H1 (cell line): ENCODE results near the gene MSH5. TPM values are rescaled to one million over a fixed set of nuclear protein-coding genes. Genes with fewer than 3 reads are reported as not detected.

ENCODE experiments used
- CTCF ChIA-PET: fragments of 300-600 bp; sonication (Branson Sonifier 250); formaldehyde crosslinking; loops from one replicate; lab custom pipeline; 2021; ENCODE audit not compliant: partially characterized antibody; lab: Charles Lee
- POLR2A ChIA-PET: fragments of 300-600 bp; sonication (Branson Sonifier 250); formaldehyde crosslinking; loops from one replicate; lab custom pipeline; 2021; ENCODE audit warnings: inconsistent platforms; ENCODE audit not compliant: partially characterized antibody; lab: Charles Lee
- DNase-seq, 2 experiments: peaks; one replicate each; pipeline versions ENCODE4 v3.0.0 to v3.0.0-alpha.2; 2010 to 2022; ENCODE audit warnings: low spot score in 2 of 2, low read depth in 1 of 2, mixed read lengths in 1 of 2
- FAIRE-seq: peaks from 2 replicates; lab custom pipeline; 2011; peaks lifted over from hg19 to GRCh38; lab: Jason Lieb, UNC
- H2AFZ ChIP-seq: 2 replicates; pipeline ENCODE4 v1.8.1; 2012; ENCODE audit warnings: low read length, inconsistent platforms
- H2AK5ac ChIP-seq: 2 replicates; pipeline ENCODE4 v1.6.1; 2013; ENCODE audit warnings: low read depth, low read length
- H2BK120ac ChIP-seq: replicated peaks from 2 replicates; pipeline ENCODE3; 2013; ENCODE audit warnings: low read depth, low read length, inconsistent platforms
- H2BK12ac ChIP-seq: 2 replicates; pipeline ENCODE4 v1.6.1; 2013; ENCODE audit warnings: low read depth, low read length
- H2BK15ac ChIP-seq: 2 replicates; pipeline ENCODE4 v1.6.1; 2013; ENCODE audit warnings: low read length
- H2BK20ac ChIP-seq: 2 replicates; pipeline ENCODE4 v1.6.1; 2013; ENCODE audit warnings: low read length
- H2BK5ac ChIP-seq: 2 replicates; pipeline ENCODE4 v1.6.1; 2013; ENCODE audit warnings: low read depth, low read length
- H3K14ac ChIP-seq: 2 replicates; pipeline ENCODE4 v1.6.1; 2013; ENCODE audit warnings: inconsistent platforms; ENCODE audit not compliant: insufficient read length
- H3K18ac ChIP-seq: 2 replicates; pipeline ENCODE4 v1.6.1; 2013; ENCODE audit warnings: low read length; ENCODE audit errors: extremely low read depth
- H3K23ac ChIP-seq: 2 replicates; pipeline ENCODE4 v1.6.1; 2013; ENCODE audit warnings: inconsistent platforms; ENCODE audit not compliant: insufficient read length
- H3K23me2 ChIP-seq: 2 replicates; pipeline ENCODE4 v1.6.1; 2013; ENCODE audit warnings: low read depth, low read length
- H3K27ac ChIP-seq: 2 replicates; pipeline ENCODE4 v1.6.1; 2011; ENCODE audit warnings: low read depth, low read length, inconsistent platforms
- H3K27me3 ChIP-seq, 4 experiments: replicated peaks in 1 of 4; 1 replicate in 1 of 4; 2 replicates in 3 of 4; pipeline versions ENCODE4 v1.6.1 to v1.8.1; 2011 to 2013; ENCODE audit warnings: low read length in 3 of 4, mild to moderate bottlenecking in 3 of 4, inconsistent platforms in 2 of 4, mixed read lengths in 2 of 4, moderate library complexity in 1 of 4; ENCODE audit not compliant: control insufficient read depth in 3 of 4, insufficient read depth in 3 of 4; ENCODE audit errors: extremely low read depth in 1 of 4
- H3K36me3 ChIP-seq, 4 experiments: 2 replicates each; pipeline versions ENCODE4 v1.6.1 to v1.8.1; 2011 to 2013; ENCODE audit warnings: mild to moderate bottlenecking in 4 of 4, low read length in 3 of 4, moderate library complexity in 2 of 4, control low read depth in 1 of 4, inconsistent platforms in 1 of 4; ENCODE audit not compliant: insufficient read depth in 4 of 4, control insufficient read depth in 2 of 4
- H3K4ac ChIP-seq: replicated peaks from 2 replicates; pipeline ENCODE3; 2013; ENCODE audit warnings: low read length, low read depth, mixed read lengths, inconsistent platforms; ENCODE audit not compliant: insufficient read length
- H3K4me1 ChIP-seq, 4 experiments: replicated peaks in 1 of 4; 1 replicate in 1 of 4; 2 replicates in 3 of 4; pipeline versions ENCODE4 v1.6.1 to v1.8.1; 2011 to 2013; ENCODE audit warnings: low read length in 3 of 4, inconsistent platforms in 2 of 4, mixed read lengths in 1 of 4; ENCODE audit not compliant: insufficient read depth in 4 of 4, control insufficient read depth in 3 of 4
- H3K4me2 ChIP-seq, 2 experiments: 2 replicates each; pipeline versions ENCODE4 v1.6.1 to v1.8.1; 2011 to 2013; ENCODE audit warnings: low read depth in 2 of 2, low read length in 2 of 2, control low read depth in 1 of 2, inconsistent platforms in 1 of 2, mild to moderate bottlenecking in 1 of 2; ENCODE audit not compliant: insufficient read depth in 1 of 2
- H3K4me3 ChIP-seq, 4 experiments: fragments of 200-600, 300-600 bp in 1 of 4; sonication (generic), shearing (Covaris generic), sonication (Bioruptor Twin) in 1 of 4; 2 replicates each; pipeline versions ENCODE4 v1.5.1 to v1.8.1; 2011 to 2016; ENCODE audit warnings: low read length in 4 of 4, low read depth in 3 of 4, control low read depth in 2 of 4, inconsistent platforms in 2 of 4, mild to moderate bottlenecking in 2 of 4, mixed read lengths in 1 of 4, moderate library complexity in 1 of 4; ENCODE audit not compliant: insufficient read depth in 2 of 4; ENCODE audit errors: extremely low read depth in 1 of 4
- H3K56ac ChIP-seq: replicated peaks from 2 replicates; pipeline ENCODE3; 2013; ENCODE audit warnings: low read depth, mild to moderate bottlenecking, mixed read lengths, low read length, inconsistent platforms; ENCODE audit not compliant: insufficient read length
- H3K79me1 ChIP-seq: 2 replicates; pipeline ENCODE4 v1.6.1; 2013; ENCODE audit warnings: low read depth, low read length, control low read depth
- H3K79me2 ChIP-seq, 2 experiments: 2 replicates each; pipeline versions ENCODE4 v1.6.1 to v1.8.1; 2012 to 2013; ENCODE audit warnings: low read length in 2 of 2, mild to moderate bottlenecking in 2 of 2, inconsistent platforms in 1 of 2; ENCODE audit not compliant: insufficient read depth in 2 of 2, control insufficient read depth in 1 of 2
- H3K9ac ChIP-seq, 4 experiments: replicated peaks in 1 of 4; 1 replicate in 1 of 4; 2 replicates in 3 of 4; pipeline versions ENCODE4 v1.6.1 to v1.8.1; 2011 to 2013; ENCODE audit warnings: low read depth in 3 of 4, low read length in 3 of 4, control low read depth in 2 of 4, mild to moderate bottlenecking in 2 of 4, moderate library complexity in 2 of 4, inconsistent platforms in 1 of 4; ENCODE audit errors: extremely low read depth in 1 of 4
- H3K9me3 ChIP-seq, 2 experiments: 2 replicates each; pipeline versions ENCODE4 v1.6.1 to v1.8.1; 2012 to 2013; ENCODE audit warnings: mild to moderate bottlenecking in 2 of 2, moderate library complexity in 2 of 2, control low read depth in 1 of 2, inconsistent platforms in 1 of 2, low read depth in 1 of 2, low read length in 1 of 2, mixed read lengths in 1 of 2; ENCODE audit not compliant: insufficient read depth in 2 of 2
- H4K20me1 ChIP-seq, 2 experiments: replicated peaks in 1 of 2; 2 replicates each; pipeline versions ENCODE3 to v1.8.1; 2011 to 2013; ENCODE audit warnings: inconsistent platforms in 2 of 2, low read length in 2 of 2, mild to moderate bottlenecking in 1 of 2; ENCODE audit not compliant: insufficient read depth in 2 of 2, control insufficient read depth in 1 of 2
- H4K5ac ChIP-seq: 2 replicates; pipeline ENCODE4 v1.6.1; 2013; ENCODE audit warnings: low read length, low read depth, mixed read lengths, inconsistent platforms; ENCODE audit not compliant: insufficient read length
- H4K8ac ChIP-seq: 2 replicates; pipeline ENCODE4 v1.8.0; 2013; ENCODE audit warnings: mild to moderate bottlenecking, moderate library complexity, low read length, inconsistent platforms; ENCODE audit not compliant: insufficient read depth; ENCODE audit errors: extremely low read depth
- H4K91ac ChIP-seq: replicated peaks from 2 replicates; pipeline ENCODE3; 2013; ENCODE audit warnings: low read length, mixed read lengths, inconsistent platforms; ENCODE audit not compliant: insufficient read length
- BRCA1 ChIP-seq: IDR thresholded peaks from 2 replicates; pipeline ENCODE4 v1.6.1; 2012; ENCODE audit warnings: low read depth, low read length, improper control_type of control experiment
- FOSL1 ChIP-seq: IDR thresholded peaks from 2 replicates; pipeline ENCODE4 v1.6.1; 2011; ENCODE audit warnings: mild to moderate bottlenecking, low read depth, low read length, moderate library complexity; ENCODE audit not compliant: insufficient read depth
- HDAC2 ChIP-seq, 2 experiments: fragments of 300-600 bp in 1 of 2; sonication (generic) in 1 of 2; IDR thresholded peaks; 2 replicates each; pipeline ENCODE4 v1.6.1; 2011 to 2012; ENCODE audit warnings: low read depth in 2 of 2, low read length in 2 of 2, mild to moderate bottlenecking in 2 of 2, moderate library complexity in 2 of 2, borderline replicate concordance in 1 of 2, inconsistent platforms in 1 of 2
- KDM1A ChIP-seq: fragments of 200-600, 300-600 bp; sonication (generic); IDR thresholded peaks from 2 replicates; pipeline ENCODE4 v1.7.1; 2016; ENCODE audit warnings: mild to moderate bottlenecking, low read length, borderline replicate concordance
- MAFK ChIP-seq: IDR thresholded peaks from 2 replicates; pipeline ENCODE4 v1.6.1; 2012; ENCODE audit warnings: low read depth, mild to moderate bottlenecking, improper control_type of control experiment, low read length
- POLR2A ChIP-seq, 2 experiments: IDR thresholded peaks; 1 replicate in 1 of 2; 2 replicates in 1 of 2; pipeline ENCODE4 v1.6.1; 2011; ENCODE audit warnings: low read depth in 2 of 2, low read length in 2 of 2, mild to moderate bottlenecking in 2 of 2; ENCODE audit errors: control extremely low read depth in 1 of 2
- SAP30 ChIP-seq: fragments of 300-600 bp; sonication (generic); IDR thresholded peaks from 2 replicates; pipeline ENCODE4 v1.7.1; 2012; ENCODE audit warnings: low read length, moderate library complexity, mild to moderate bottlenecking, inconsistent platforms; ENCODE audit not compliant: insufficient read depth, insufficient replicate concordance
- SIX5 ChIP-seq: IDR thresholded peaks from 2 replicates; pipeline ENCODE4 v1.6.1; 2011; ENCODE audit warnings: mild to moderate bottlenecking, low read depth, low read length
- TCF12 ChIP-seq: IDR thresholded peaks from 2 replicates; pipeline ENCODE4 v1.6.1; 2011; ENCODE audit warnings: low read depth, mild to moderate bottlenecking, low read length
- WGBS, 2 experiments: shearing (Covaris generic) in 1 of 2; methylation state at CpG; one replicate each; pipeline versions ENCODE4 v1.1.6 to v1.1.7; 2013 to 2015; ENCODE audit warnings: low lambda C conversion rate in 2 of 2, mixed read lengths in 2 of 2, inconsistent platforms in 1 of 2, low coverage in 1 of 2, missing lambda C conversion rate in 1 of 2; ENCODE audit not compliant: insufficient replicate concordance in 2 of 2, insufficient coverage in 1 of 2, insufficient read length in 1 of 2; ENCODE audit errors: extremely low coverage in 1 of 2, missing lambda C conversion rate in 1 of 2; 5-methylcytosine and 5-hydroxymethylcytosine counted together
- polyA plus RNA-seq, 7 experiments: library from polyadenylated mRNA; depleted of rRNA in 3 of 7; stranded (reverse) in 5 of 7; unstranded in 2 of 7; fragments of >200 nt in 5 of 7; fragments of 200-250 nt in 2 of 7; gene quantifications; 1 replicate in 5 of 7; 2 replicates in 1 of 7; 4 replicates in 1 of 7; pipeline versions ENCODE4 v1.2.1 to v1.2.3, GENCODE V29; 2011 to 2013; ENCODE audit warnings: missing spikeins in 2 of 7, mixed read lengths in 2 of 7
- total RNA-seq: library from RNA; stranded (reverse); fragmentation: NEBNext Ultra II Directional; extraction: Animal tissue kit (Norgen Biotek cat#: 25700); gene quantifications from 2 replicates; pipeline ENCODE4 v1.2.1, GENCODE V29; 2021

MSH5 gene
- total and polyA plus RNA-seq, 2 of the 8 experiments (the other 6 are each of a cell fraction or from before 2014, with no cell fraction given) = 25.3 to 26.5 TPM

- H2BK15ac ChIP-seq = peak within 1 kb of the TSS; percentile 61; the same call in 1 of the 2 replicates
- peaks cover 8 to 37% (median 31%) of the 10 kb centered on the region in 4 experiments for H3K36me3 ChIP-seq
- H4K8ac ChIP-seq = peak within 1 kb of the TSS; percentile 86
- ChIA-PET POLR2A (interaction anchor here (0.5 to 4.2 kb wide), 30 partner anchors 8 to 427 kb away, joined by 3 to 57 read pairs (median 6); partner anchors contain the start of genes ABHD16A, ATP6V1G2, BAG6 and C6orf47), CTCF (interaction anchor here (0.5 to 8.9 kb wide), 30 partner anchors 8 to 190 kb away, joined by 3 to 89 read pairs (median 4); partner anchors contain the start of genes ABHD16A, C6orf47, LSM2 and LY6G6D)
- WGBS, 2 experiments = 61% methylated on average over 27 of the region's 36 CpGs; no CpG with 5 or more reads in 1 of the 2 experiments
- peak within 1 kb of the TSS; percentile 52 for H3K18ac ChIP-seq
- H3K4me3 ChIP-seq = peak within 1 kb of the TSS; percentile 56 to 91 (median 83)
- peaks cover 0 to 3% of the 10 kb centered on the region in 2 experiments; a peak in 2 of 4 replicates for H3K79me2 ChIP-seq
- no peak within 1 kb of the TSS for H3K23ac ChIP-seq
- no peaks in the 10 kb centered on the region for H3K27me3 ChIP-seq
- H3K4me2 ChIP-seq = peak within 1 kb of the TSS; percentile 31 to 90
- H4K91ac ChIP-seq = peak within 1 kb of the TSS; percentile 27
- H4K20me1 ChIP-seq = peaks cover 0 to 1% of the 10 kb centered on the region in 2 experiments
- DNase-seq = no peak
- H4K5ac ChIP-seq = peak within 1 kb of the TSS; percentile 84
- peak within 1 kb of the TSS; percentile 92; the same call in 1 of the 2 replicates for H2BK12ac ChIP-seq
- no peak within 1 kb of the TSS; the same call in none of the 2 replicates for H2BK5ac ChIP-seq
- peaks cover 2% of the 10 kb centered on the region; the same call in 1 of the 2 replicates for H3K23me2 ChIP-seq
- peaks cover 3 to 13% (median 7%) of the 10 kb centered on the region in 4 experiments for H3K4me1 ChIP-seq
- H3K79me1 ChIP-seq = peaks cover 6% of the 10 kb centered on the region; the same call in 1 of the 2 replicates
- no peak within 1 kb of the TSS for H2BK120ac ChIP-seq
- H2AK5ac ChIP-seq = no peak within 1 kb of the TSS
- peak within 1 kb of the TSS; percentile 62 to 75 (median 71) for H3K9ac ChIP-seq
- H3K4ac ChIP-seq = peak within 1 kb of the TSS; percentile 63
- TF ChIP-seq SAP30 (no peak), SIX5 (no peak), MAFK (no peak), TCF12 (peak; percentile 98), FOSL1 (no peak), POLR2A (IDR thresholded peaks at IDR 0.05; ENCODE audit: control extremely low read depth in 1 of 2, low read depth in 2 of 2, low read length in 2 of 2) (no peak), HDAC2 (IDR thresholded peaks at IDR 0.05; ENCODE audit: borderline replicate concordance in 1 of 2, low read depth in 2 of 2, low read length in 2 of 2) (0 out of 4 replicates have a peak, but pooled peaks of 1 of the 2 experiments have one; percentile 62), BRCA1 (no peak), KDM1A (no peak)
- FAIRE-seq = no peak
- H3K14ac ChIP-seq = no peak within 1 kb of the TSS
- no peak within 1 kb of the TSS for H2BK20ac ChIP-seq
- H2AFZ ChIP-seq = peak within 1 kb of the TSS; percentile 92; the same call in 1 of the 2 replicates
- no peaks in the 10 kb centered on the region for H3K9me3 ChIP-seq
- peak within 1 kb of the TSS; percentile 49; the same call in 1 of the 2 replicates for H3K27ac ChIP-seq
- peak within 1 kb of the TSS; percentile 87 for H3K56ac ChIP-seq
Measured at GRCh38 chr6:31728767-31729514, 10.9 kb upstream of the MSH5 start, which contains the start of gene DDAH2. TSS of gene DDAH2 (minus strand) at chr6:31729299. CDS start at chr6:31729161, 138 bp downstream.
